ENCODE data around the gene CACNG4. TPM values are rescaled to one million over a fixed set of nuclear protein-coding genes. Genes with fewer than 3 reads are reported as not detected.

Gene CACNG4
- total and polyA plus RNA-seq, 2 experiments from 2014 or later = 1.6 to 4.1 TPM

DNA sequence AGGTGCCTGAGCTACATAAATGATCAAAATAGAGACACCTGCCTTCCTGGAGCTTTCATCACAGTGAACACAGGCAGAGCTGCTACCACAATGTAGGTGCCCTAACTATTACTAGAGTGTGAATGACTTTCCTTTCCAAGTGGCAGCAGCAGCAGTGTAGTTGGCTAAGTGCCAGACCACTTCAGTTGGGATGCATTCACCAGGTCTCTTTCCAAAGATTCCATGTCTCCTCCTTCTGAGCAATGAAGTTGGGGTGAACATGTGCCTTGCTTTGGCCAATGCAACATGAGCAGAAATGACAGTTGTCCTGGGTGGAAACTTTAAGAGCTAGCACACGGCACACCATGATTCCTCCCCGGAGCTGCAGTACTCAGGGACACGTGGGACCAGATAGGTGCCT is 23.3 kb upstream of the CACNG4 start (continued):
- TF ChIP-seq STAT1 (IDR thresholded peaks at IDR 0.05; ENCODE audit: unreplicated experiment) = no peak

GRCh38 chr17:66941773-66942450 is 22.6 kb upstream of the CACNG4 start:
- peaks cover 4% of the 10 kb centered on the region for H3K4me1 ChIP-seq (ENCODE audit: insufficient read depth)
- H3K9me2 ChIP-seq (ENCODE audit: insufficient read depth) = no peaks in the 10 kb centered on the region
- TF ChIP-seq NANOG (IDR thresholded peaks at IDR 0.05; ENCODE audit: borderline replicate concordance) (no peak), ZNF114 (CRISPR knock-in tag; IDR thresholded peaks at IDR 0.05) (no peak), ZNF331 (CRISPR knock-in tag; IDR thresholded peaks at IDR 0.05; ENCODE audit: low read depth) (no peak), STAT1 (IDR thresholded peaks at IDR 0.05; ENCODE audit: unreplicated experiment) (no peak), JUNB (IDR thresholded peaks at IDR 0.05; ENCODE audit: unreplicated experiment) (no peak)
- DNase-seq (ENCODE audit: low spot score) = no peak
- Mint-ChIP-seq H3K4me1 (peaks cover 15% of the 10 kb centered on the region), H3K4me3 (no peak overlapping the region; the same call in 2 of the 3 replicates), H3K27ac (no peak overlapping the region), H3K9me3 (peaks cover 16% of the 10 kb centered on the region), H3K36me3 (ENCODE audit: low read depth) (peaks cover 12% of the 10 kb centered on the region), H3K27me3 (ENCODE audit: insufficient read depth, low read depth, poor library complexity) (peaks cover 16% of the 10 kb centered on the region)
- no peak overlapping the region for H3K4me3 ChIP-seq
- 0 out of 2 replicates have a peak, but pooled peaks cover 3% of the 10 kb centered on the region for H3K36me3 ChIP-seq (ENCODE audit: insufficient read depth)
- no peak overlapping the region for H3K4me2 ChIP-seq
- H3F3A ChIP-seq (replicated peaks; ENCODE audit: low read depth) = no peaks in the 10 kb centered on the region
- H4K20me1 ChIP-seq (replicated peaks; ENCODE audit: insufficient read depth) = no peaks in the 10 kb centered on the region
- no peak for ATAC-seq
- no peak overlapping the region for H3K27ac ChIP-seq (ENCODE audit: low read depth)
- no peaks in the 10 kb centered on the region for H3K27me3 ChIP-seq (ENCODE audit: insufficient read depth)
- H3K79me2 ChIP-seq (replicated peaks; ENCODE audit: insufficient read depth) = no peaks in the 10 kb centered on the region
- peak overlapping the region; percentile 69; the same call in 1 of the 2 replicates for H2AFZ ChIP-seq

DNA sequence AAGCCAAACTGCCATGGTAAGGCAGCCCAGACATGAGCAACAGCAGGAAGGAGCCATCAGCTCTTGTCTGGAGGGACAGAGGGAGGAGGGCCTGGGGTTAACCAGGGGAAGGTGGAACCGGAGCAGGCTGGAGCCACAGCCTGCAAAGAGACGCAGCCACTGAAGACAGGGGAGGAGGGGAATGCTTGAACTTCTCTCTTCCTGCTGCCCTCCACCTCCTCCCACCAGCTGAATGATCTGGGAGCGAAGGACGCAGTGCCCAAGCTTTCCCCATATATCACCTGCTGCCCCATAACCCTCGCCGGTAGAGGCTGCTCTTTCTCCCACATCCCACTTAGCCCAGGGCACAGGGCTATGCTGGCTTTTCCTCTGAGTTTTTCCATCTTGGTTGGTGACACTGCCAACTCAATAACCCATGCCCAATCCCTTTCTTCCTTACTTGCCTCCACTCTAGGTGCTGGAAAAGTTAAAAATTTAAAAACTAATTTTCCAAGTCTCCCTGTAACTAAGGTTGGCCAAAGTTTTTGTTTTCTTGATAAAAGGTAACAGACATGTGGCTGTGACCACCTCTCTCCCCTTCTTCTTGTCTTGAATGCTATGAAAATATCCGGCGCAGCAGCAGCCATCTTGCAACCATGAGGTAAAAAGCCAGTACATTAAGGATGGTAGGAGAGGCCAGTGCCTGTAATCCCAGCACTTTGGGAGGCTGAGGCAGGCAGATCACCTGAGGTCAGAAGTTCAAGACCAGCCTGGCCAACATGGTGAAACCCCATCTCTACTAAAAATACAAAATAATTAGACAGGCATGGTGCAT is 21.8 kb upstream of the CACNG4 start:
- peaks cover 8% of the 10 kb centered on the region for H3K36me3 Mint-ChIP-seq (ENCODE audit: low read depth)
- Histone ChIP-seq H3K9me2 (ENCODE audit: insufficient read depth) (no peaks in the 10 kb centered on the region), H3K4me1 (ENCODE audit: insufficient read depth) (peaks cover 4% of the 10 kb centered on the region), H3K79me2 (replicated peaks; ENCODE audit: insufficient read depth) (no peaks in the 10 kb centered on the region), H4K20me1 (replicated peaks; ENCODE audit: insufficient read depth) (no peaks in the 10 kb centered on the region), H3K27ac (ENCODE audit: low read depth) (no peak overlapping the region), H2AFZ (peak overlapping the region; percentile 69; the same call in 1 of the 2 replicates), H3K4me2 (no peak overlapping the region), H3K4me3 (no peak overlapping the region), H3F3A (replicated peaks; ENCODE audit: low read depth) (no peaks in the 10 kb centered on the region), H3K36me3 (ENCODE audit: insufficient read depth) (0 out of 2 replicates have a peak, but pooled peaks cover 3% of the 10 kb centered on the region), H3K27me3 (ENCODE audit: insufficient read depth) (no peaks in the 10 kb centered on the region)
- TF ChIP-seq, protein P1, sequence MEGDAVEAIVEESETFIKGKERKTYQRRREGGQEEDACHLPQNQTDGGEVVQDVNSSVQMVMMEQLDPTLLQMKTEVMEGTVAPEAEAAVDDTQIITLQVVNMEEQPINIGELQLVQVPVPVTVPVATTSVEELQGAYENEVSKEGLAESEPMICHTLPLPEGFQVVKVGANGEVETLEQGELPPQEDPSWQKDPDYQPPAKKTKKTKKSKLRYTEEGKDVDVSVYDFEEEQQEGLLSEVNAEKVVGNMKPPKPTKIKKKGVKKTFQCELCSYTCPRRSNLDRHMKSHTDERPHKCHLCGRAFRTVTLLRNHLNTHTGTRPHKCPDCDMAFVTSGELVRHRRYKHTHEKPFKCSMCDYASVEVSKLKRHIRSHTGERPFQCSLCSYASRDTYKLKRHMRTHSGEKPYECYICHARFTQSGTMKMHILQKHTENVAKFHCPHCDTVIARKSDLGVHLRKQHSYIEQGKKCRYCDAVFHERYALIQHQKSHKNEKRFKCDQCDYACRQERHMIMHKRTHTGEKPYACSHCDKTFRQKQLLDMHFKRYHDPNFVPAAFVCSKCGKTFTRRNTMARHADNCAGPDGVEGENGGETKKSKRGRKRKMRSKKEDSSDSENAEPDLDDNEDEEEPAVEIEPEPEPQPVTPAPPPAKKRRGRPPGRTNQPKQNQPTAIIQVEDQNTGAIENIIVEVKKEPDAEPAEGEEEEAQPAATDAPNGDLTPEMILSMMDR (conservative IDR thresholded peaks at IDR 0.05; ENCODE audit: low read depth in 2 of 2) = no peak
- TF ChIP-seq ZNF114 (CRISPR knock-in tag; IDR thresholded peaks at IDR 0.05) = no peak
- no peak for ATAC-seq
- DNase-seq (ENCODE audit: low spot score) = no peak
- H3K27ac Mint-ChIP-seq = no peak overlapping the region
- H3K9me3 Mint-ChIP-seq = peaks cover 9% of the 10 kb centered on the region
- H3K4me3 Mint-ChIP-seq = no peak overlapping the region
- H3K4me1 Mint-ChIP-seq = peaks cover 15% of the 10 kb centered on the region
- peaks cover 17% of the 10 kb centered on the region for H3K27me3 Mint-ChIP-seq (ENCODE audit: insufficient read depth, low read depth, poor library complexity)

All from GM23338 (cell line).